CD4-positive, CD25-positive, alpha-beta regulatory T cell (primary cell): Measurements from ENCODE around the gene MEF2A. TPM values are rescaled to one million over a fixed set of nuclear protein-coding genes. Genes with fewer than 3 reads are reported as not detected.

Experiments used
- ATAC-seq, 2 donors: fragments of 150-1000 bp; cut with Tn5 transposase; one replicate each; pipeline ENCODE4 v1.10.0; 2021; ENCODE audit warnings: low read depth in 2 of 2, moderate number of reproducible peaks in 2 of 2, moderate library complexity in 1 of 2
- DNase-seq, 3 donors: peaks; one replicate each; pipeline versions ENCODE4 v3.0.0 to v3.0.0-alpha.2; 2012 to 2022; ENCODE audit warnings: mixed read lengths in 1 of 3
- H3K27ac ChIP-seq: one replicate; pipeline ENCODE4 v1.7.0; 2013; ENCODE audit warnings: mild to moderate bottlenecking, low read length; ENCODE audit not compliant: insufficient read depth, poor library complexity, severe bottlenecking
- H3K27me3 ChIP-seq: one replicate; pipeline ENCODE4 v1.7.0; 2013; ENCODE audit warnings: low read length; ENCODE audit not compliant: control insufficient read depth, insufficient read depth
- H3K36me3 ChIP-seq: one replicate; pipeline ENCODE4 v1.7.0; 2013; ENCODE audit warnings: mild to moderate bottlenecking, low read length, moderate library complexity; ENCODE audit not compliant: control insufficient read depth, insufficient read depth
- H3K4me1 ChIP-seq: 2 replicates; pipeline ENCODE4 v1.7.0; 2013; ENCODE audit warnings: mild to moderate bottlenecking, low read length; ENCODE audit not compliant: insufficient read depth, control insufficient read depth, poor library complexity, severe bottlenecking
- H3K4me3 ChIP-seq: one replicate; pipeline ENCODE4 v1.7.0; 2013; ENCODE audit warnings: low read depth, mild to moderate bottlenecking, low read length, moderate library complexity
- H3K9me3 ChIP-seq, 2 experiments: 1 replicate in 1 of 2; 2 replicates in 1 of 2; pipeline ENCODE4 v1.7.0; 2013; ENCODE audit warnings: low read length in 2 of 2, mild to moderate bottlenecking in 1 of 2, moderate library complexity in 1 of 2; ENCODE audit not compliant: control insufficient read depth in 2 of 2
- H3K27ac Mint-ChIP-seq, 3 donors: one replicate each; pipeline ENCODE4 v1.8.0; 2020 to 2022; ENCODE audit warnings: mild to moderate bottlenecking in 3 of 3, mixed read lengths in 3 of 3, moderate library complexity in 2 of 3
- H3K27me3 Mint-ChIP-seq: one replicate; pipeline ENCODE4 v1.8.0; 2022; ENCODE audit warnings: mild to moderate bottlenecking, mixed read lengths
- H3K36me3 Mint-ChIP-seq: one replicate; pipeline ENCODE4 v1.8.0; 2020; ENCODE audit warnings: mixed read lengths
- H3K4me1 Mint-ChIP-seq, 4 donors: one replicate each; pipeline ENCODE4 v1.8.0; 2020 to 2022; ENCODE audit warnings: mixed read lengths in 4 of 4, mild to moderate bottlenecking in 1 of 4
- H3K4me3 Mint-ChIP-seq, 4 donors: one replicate each; pipeline ENCODE4 v1.8.0; 2020 to 2022; ENCODE audit warnings: mild to moderate bottlenecking in 4 of 4, mixed read lengths in 4 of 4, moderate library complexity in 3 of 4
- H3K9me3 Mint-ChIP-seq, 7 donors: one replicate each; pipeline ENCODE4 v1.8.0; 2020 to 2022; ENCODE audit warnings: mixed read lengths in 7 of 7, mild to moderate bottlenecking in 3 of 7, moderate library complexity in 2 of 7
- polyA plus RNA-seq, 4 donors: library from polyadenylated mRNA; unstranded; fragments of 300-500 nt; fragmentation: Illumina TruSeq; gene quantifications; one replicate each; pipeline ENCODE4 v1.2.3, GENCODE V29; 2021
- total RNA-seq: library from RNA; stranded (reverse); gene quantifications from one replicate; pipeline ENCODE4 v1.2.3, GENCODE V29; 2022

MEF2A gene
- total and polyA plus RNA-seq, 5 donors from 2014 or later, result 7.2 to 24.2 (median 10.3) TPM

GRCh38 chr15:99537344-99537743 lies 28.4 kb upstream of the MEF2A start:
- DNase-seq (no peak), ATAC-seq (no peak)
- no peak overlapping the region for H3K4me3 ChIP-seq
- Mint-ChIP-seq H3K27ac (no peak overlapping the region), H3K36me3 (no peaks in the 10 kb centered on the region), H3K9me3 (peaks cover 0 to 4% (median 2%) of the 10 kb centered on the region in 7 donors), H3K4me3 (no peak overlapping the region), H3K27me3 (no peaks in the 10 kb centered on the region), H3K4me1 (no peaks in the 10 kb centered on the region)
- H3K27me3 ChIP-seq, result no peaks in the 10 kb centered on the region
- no peaks in the 10 kb centered on the region for H3K9me3 ChIP-seq
- H3K36me3 ChIP-seq, result no peaks in the 10 kb centered on the region
- H3K4me1 ChIP-seq, result no peaks in the 10 kb centered on the region
- H3K27ac ChIP-seq, result no peak overlapping the region

- H3K4me1 ChIP-seq, result no peaks in the 10 kb centered on the region
- DNase-seq, result no peak
- no peak overlapping the region for H3K27ac Mint-ChIP-seq
- no peaks in the 10 kb centered on the region for H3K27me3 ChIP-seq
- H3K4me3 ChIP-seq, result no peak overlapping the region
- H3K9me3 Mint-ChIP-seq, result peaks cover 0 to 3% (median 0%) of the 10 kb centered on the region in 7 donors
- no peaks in the 10 kb centered on the region for H3K4me1 Mint-ChIP-seq
- H3K9me3 ChIP-seq, result no peaks in the 10 kb centered on the region
- no peak overlapping the region for H3K4me3 Mint-ChIP-seq
- ATAC-seq, result no peak
- no peak overlapping the region for H3K27ac ChIP-seq
- no peaks in the 10 kb centered on the region for H3K36me3 ChIP-seq
- peaks cover 5% of the 10 kb centered on the region for H3K27me3 Mint-ChIP-seq
- H3K36me3 Mint-ChIP-seq, result no peaks in the 10 kb centered on the region
Measured at GRCh38 chr15:99538261-99538660, 27.5 kb upstream of the MEF2A start.

GRCh38 chr15:99542828-99543227 lies 23.0 kb upstream of the MEF2A start:
- H3K36me3 ChIP-seq, result no peaks in the 10 kb centered on the region
- ATAC-seq, result no peak
- no peak overlapping the region for H3K4me3 Mint-ChIP-seq
- no peaks in the 10 kb centered on the region for H3K9me3 Mint-ChIP-seq
- H3K27ac ChIP-seq, result no peak overlapping the region
- no peak overlapping the region for H3K4me3 ChIP-seq
- H3K36me3 Mint-ChIP-seq, result no peaks in the 10 kb centered on the region
- no peak overlapping the region for H3K27ac Mint-ChIP-seq
- no peaks in the 10 kb centered on the region for H3K27me3 ChIP-seq
- H3K4me1 Mint-ChIP-seq, result no peaks in the 10 kb centered on the region
- H3K4me1 ChIP-seq, result no peaks in the 10 kb centered on the region
- H3K27me3 Mint-ChIP-seq, result peaks cover 5% of the 10 kb centered on the region
- no peak for DNase-seq
- H3K9me3 ChIP-seq, result no peaks in the 10 kb centered on the region

GRCh38 chr15:99545605-99546004 lies 20.2 kb upstream of the MEF2A start:
- Histone ChIP-seq H3K4me3 (no peak overlapping the region), H3K9me3 (no peaks in the 10 kb centered on the region), H3K27ac (no peak overlapping the region), H3K27me3 (no peaks in the 10 kb centered on the region), H3K4me1 (no peaks in the 10 kb centered on the region), H3K36me3 (no peaks in the 10 kb centered on the region)
- DNase-seq, result no peak
- Mint-ChIP-seq H3K4me3 (no peak overlapping the region), H3K4me1 (no peaks in the 10 kb centered on the region), H3K9me3 (peaks cover 0 to 2% (median 0%) of the 10 kb centered on the region in 7 donors), H3K27ac (no peak overlapping the region), H3K36me3 (no peaks in the 10 kb centered on the region), H3K27me3 (peaks cover 5% of the 10 kb centered on the region)
- no peak for ATAC-seq

GRCh38 chr15:99546441-99547100 lies 19.2 kb upstream of the MEF2A start:
- no peaks in the 10 kb centered on the region for H3K4me1 ChIP-seq
- no peaks in the 10 kb centered on the region for H3K9me3 ChIP-seq
- DNase-seq (no peak), ATAC-seq (no peak)
- H3K27me3 ChIP-seq, result no peaks in the 10 kb centered on the region
- H3K27me3 Mint-ChIP-seq, result peaks cover 5% of the 10 kb centered on the region
- no peaks in the 10 kb centered on the region for H3K36me3 Mint-ChIP-seq
- no peak overlapping the region for H3K27ac Mint-ChIP-seq
- H3K36me3 ChIP-seq, result no peaks in the 10 kb centered on the region
- no peak overlapping the region for H3K27ac ChIP-seq
- no peak overlapping the region for H3K4me3 Mint-ChIP-seq
- H3K4me1 Mint-ChIP-seq, result no peaks in the 10 kb centered on the region
- H3K9me3 Mint-ChIP-seq, result peaks cover 0 to 2% (median 0%) of the 10 kb centered on the region in 7 donors
- no peak overlapping the region for H3K4me3 ChIP-seq

GRCh38 chr15:99547517-99547916 lies 18.3 kb upstream of the MEF2A start:
- Mint-ChIP-seq H3K27ac (no peak overlapping the region), H3K27me3 (peaks cover 3% of the 10 kb centered on the region), H3K4me1 (no peaks in the 10 kb centered on the region), H3K4me3 (no peak overlapping the region), H3K36me3 (no peaks in the 10 kb centered on the region), H3K9me3 (peaks cover 0 to 2% (median 0%) of the 10 kb centered on the region in 7 donors)
- no peak for ATAC-seq
- H3K9me3 ChIP-seq, result no peaks in the 10 kb centered on the region
- DNase-seq, result no peak
- no peaks in the 10 kb centered on the region for H3K36me3 ChIP-seq
- no peak overlapping the region for H3K27ac ChIP-seq
- H3K4me1 ChIP-seq, result no peaks in the 10 kb centered on the region
- H3K4me3 ChIP-seq, result no peak overlapping the region
- no peaks in the 10 kb centered on the region for H3K27me3 ChIP-seq

GRCh38 chr15:99550077-99550476 lies 15.7 kb upstream of the MEF2A start:
- no peaks in the 10 kb centered on the region for H3K4me1 Mint-ChIP-seq
- ATAC-seq (no peak), DNase-seq (no peak)
- H3K4me3 ChIP-seq, result no peak overlapping the region
- H3K4me1 ChIP-seq, result no peaks in the 10 kb centered on the region
- H3K4me3 Mint-ChIP-seq, result no peak overlapping the region
- no peak overlapping the region for H3K27ac ChIP-seq
- H3K27ac Mint-ChIP-seq, result no peak overlapping the region
- H3K27me3 ChIP-seq, result peaks cover 6% of the 10 kb centered on the region
- peaks cover 0 to 2% (median 0%) of the 10 kb centered on the region in 7 donors for H3K9me3 Mint-ChIP-seq
- no peaks in the 10 kb centered on the region for H3K36me3 Mint-ChIP-seq
- H3K36me3 ChIP-seq, result no peaks in the 10 kb centered on the region
- H3K27me3 Mint-ChIP-seq, result no peaks in the 10 kb centered on the region
- no peaks in the 10 kb centered on the region for H3K9me3 ChIP-seq

GRCh38 chr15:99552111-99552510 lies 13.7 kb upstream of the MEF2A start:
- Mint-ChIP-seq H3K27me3 (no peaks in the 10 kb centered on the region), H3K4me1 (peaks cover 0 to 2% (median 0%) of the 10 kb centered on the region in 4 donors), H3K27ac (no peak overlapping the region), H3K4me3 (no peak overlapping the region), H3K36me3 (no peaks in the 10 kb centered on the region), H3K9me3 (peaks cover 0 to 2% (median 0%) of the 10 kb centered on the region in 7 donors)
- Histone ChIP-seq H3K27me3 (peaks cover 6% of the 10 kb centered on the region), H3K36me3 (no peaks in the 10 kb centered on the region), H3K4me3 (no peak overlapping the region), H3K4me1 (no peaks in the 10 kb centered on the region), H3K9me3 (no peaks in the 10 kb centered on the region), H3K27ac (no peak overlapping the region)
- DNase-seq, result no peak
- no peak for ATAC-seq
